Cerebellar cortex (tissue), 1 donor: ENCODE results near the gene TMEM182.

Source experiments
- DNase-seq: peaks from one replicate; pipeline ENCODE4 v3.0.0-alpha.2; 2015; ENCODE audit warnings: low spot score

TMEM182 gene

GRCh38 chr2:102801858-102802699, 40.2 kb downstream of the TMEM182 start:
- DNase-seq: no peak

GRCh38 chr2:102803041-102803896, 41.4 kb downstream of the TMEM182 start:
- DNase-seq: no peak

GRCh38 chr2:102803897-102804217, 42.0 kb downstream of the TMEM182 start:
- no peak for DNase-seq

- peak; percentile 94 for DNase-seq
These were observed 44.5 kb downstream of the TMEM182 start for GRCh38 chr2:102806250-102806837.

GRCh38 chr2:102809291-102810189, 47.7 kb downstream of the TMEM182 start:
- peak; percentile 30 for DNase-seq

GRCh38 chr2:102815285-102815684, 53.5 kb downstream of the TMEM182 start:
- no peak for DNase-seq

- DNase-seq: peak; percentile 95
These were observed 65.1 kb downstream of the TMEM182 start for GRCh38 chr2:102826904-102827303.

- DNase-seq: peak; percentile 31
These were observed 71.0 kb downstream of the TMEM182 start for GRCh38 chr2:102832789-102833188.

GRCh38 chr2:102834523-102835273, 72.9 kb downstream of the TMEM182 start:
- DNase-seq: no peak

- DNase-seq: no peak
These were observed 75.9 kb downstream of the TMEM182 start for GRCh38 chr2:102837626-102838198.

- peak; percentile 87 for DNase-seq
These were observed 78.0 kb downstream of the TMEM182 start for GRCh38 chr2:102839668-102840388.

GRCh38 chr2:102841107-102841840, 79.4 kb downstream of the TMEM182 start:
- DNase-seq: peak; percentile 81

GRCh38 chr2:102843764-102844443, 82.1 kb downstream of the TMEM182 start:
- no peak for DNase-seq

- DNase-seq: no peak
These were observed 83.1 kb downstream of the TMEM182 start for GRCh38 chr2:102844911-102845310.

GRCh38 chr2:102848366-102848839, 86.6 kb downstream of the TMEM182 start:
- DNase-seq: peak; percentile 34

- no peak for DNase-seq
These were observed 89.1 kb downstream of the TMEM182 start for GRCh38 chr2:102850888-102851287.

GRCh38 chr2:102852867-102853266, 91.0 kb downstream of the TMEM182 start:
- no peak for DNase-seq
